MV-4-11 (cell line): ENCODE results near the gene NR1H4.

Experiments
- DNase-seq: peaks from one replicate; lab custom pipeline; 2025; lab: John Stamatoyannopoulos, UW

Gene NR1H4

GRCh38 chr12:100567945-100568344 lies 94.3 kb downstream of the NR1H4 start:
- peak; percentile 15 for DNase-seq

GRCh38 chr12:100572184-100572583 lies 98.5 kb downstream of the NR1H4 start:
- DNase-seq: no peak

- peak; percentile 82 for DNase-seq
Measured at GRCh38 chr12:100573292-100574186, 99.9 kb downstream of the NR1H4 start, which contains the start of gene GAS2L3. Gene GAS2L3, plus strand, starts transcription at chr12:100573684. Its CDS starts 21,221 bp downstream, at chr12:100594905.

GRCh38 chr12:100574187-100575074 lies 100.8 kb downstream of the NR1H4 start:
- DNase-seq: no peak

GRCh38 chr12:100576331-100577036 lies 102.8 kb downstream of the NR1H4 start:
- DNase-seq: peak; percentile 90

GRCh38 chr12:100578923-100579322 lies 105.3 kb downstream of the NR1H4 start:
- no peak for DNase-seq

- peak; percentile 56 for DNase-seq
Measured at GRCh38 chr12:100579844-100580243, 106.2 kb downstream of the NR1H4 start.

- no peak for DNase-seq
Measured at GRCh38 chr12:100584256-100584655, 110.6 kb downstream of the NR1H4 start.

GRCh38 chr12:100591979-100592378 lies 118.3 kb downstream of the NR1H4 start:
- no peak for DNase-seq

- DNase-seq: no peak
Measured at GRCh38 chr12:100593490-100593889, 119.8 kb downstream of the NR1H4 start.

GRCh38 chr12:100601626-100602025 lies 128.0 kb downstream of the NR1H4 start:
- DNase-seq: no peak

- DNase-seq: peak; percentile 75
Measured at GRCh38 chr12:100602997-100603396, 129.3 kb downstream of the NR1H4 start.

- DNase-seq: peak; percentile 90
Measured at GRCh38 chr12:100608776-100609175, 135.1 kb downstream of the NR1H4 start.

- DNase-seq: peak; percentile 28
Measured at GRCh38 chr12:100610666-100611430, 137.2 kb downstream of the NR1H4 start.

- no peak for DNase-seq
Measured at GRCh38 chr12:100612606-100613005, 138.9 kb downstream of the NR1H4 start.
